CD4-positive, alpha-beta T cell treated with Interleukin-1 beta for 1 hour (primary cell): ENCODE measurements around the gene TMSB10.
"Not testable (repeated sequence)": the region's sequence is repeated elsewhere in the genome, so short reads cannot be mapped to it uniquely, and the experiment has no call there.

Experiments used
- DNase-seq, 2 donors: peaks; one replicate each; pipeline ENCODE4 v3.0.0-alpha.2; 2020 to 2022

TMSB10 gene

DNA sequence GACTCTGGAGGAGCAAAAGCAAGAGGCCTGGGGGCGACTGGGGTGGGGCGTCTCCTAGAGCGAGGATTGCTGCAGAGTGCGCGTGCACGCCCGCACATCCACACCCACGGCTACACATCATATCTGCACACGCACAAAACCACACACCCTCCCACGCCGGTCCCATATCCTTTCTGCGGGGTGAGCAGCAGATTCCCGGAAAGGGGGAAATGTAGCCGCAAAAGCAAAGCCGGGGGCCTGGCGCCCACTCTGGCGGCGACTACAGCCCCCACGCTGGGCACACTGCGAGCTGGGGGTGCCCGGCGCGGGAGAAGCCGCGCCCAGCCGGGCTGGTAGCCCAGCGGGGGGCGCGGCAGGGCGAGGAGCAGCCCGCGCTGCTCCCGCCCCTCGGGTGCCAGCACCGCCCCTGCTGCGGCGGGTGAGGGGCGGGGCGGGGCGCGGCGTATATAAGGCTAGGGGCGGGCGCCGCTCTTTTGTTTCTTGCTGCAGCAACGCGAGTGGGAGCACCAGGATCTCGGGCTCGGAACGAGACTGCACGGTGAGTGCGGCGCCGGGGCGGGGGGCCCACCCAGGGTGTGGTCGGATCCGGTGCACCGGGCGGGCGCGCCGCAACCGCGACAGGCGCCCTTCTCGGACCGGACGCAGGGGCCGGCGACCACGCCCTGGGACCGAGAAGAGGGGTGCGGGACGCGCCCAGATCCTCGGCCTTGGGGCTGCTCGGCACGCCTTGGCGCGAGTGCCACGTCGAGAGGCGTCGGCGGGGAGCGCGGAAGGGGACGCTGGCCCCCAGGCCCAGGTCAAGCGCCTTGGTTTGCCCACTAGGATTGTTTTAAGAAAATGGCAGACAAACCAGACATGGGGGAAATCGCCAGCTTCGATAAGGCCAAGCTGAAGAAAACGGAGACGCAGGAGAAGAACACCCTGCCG lies at the start of gene TMSB10:
TMSB10 (plus strand) TSS at position 476 of the 927 bp plus-strand sequence.
- DNase-seq, result peak; percentile 92

DNA sequence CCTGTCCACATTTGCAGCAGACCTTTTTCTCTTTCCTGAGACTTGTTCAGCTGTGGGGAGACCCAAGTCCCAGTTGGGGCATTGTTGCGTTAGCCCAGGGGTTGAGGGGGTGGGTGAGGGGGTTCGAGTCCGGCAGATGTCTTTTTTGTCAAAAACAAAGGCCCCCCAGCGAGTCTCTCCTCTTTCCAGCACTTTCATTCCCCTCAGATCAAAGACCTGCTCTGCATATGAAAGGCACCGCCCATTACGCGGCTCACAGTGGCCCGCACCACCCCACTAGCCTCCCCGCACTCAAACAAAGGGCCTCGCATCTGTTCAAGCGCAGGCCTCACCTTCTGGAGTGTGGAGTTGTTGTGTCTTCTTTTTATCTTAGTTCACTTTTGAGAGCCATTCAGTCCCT lies 49.7 kb upstream of the TMSB10 start:
- DNase-seq, result peak; percentile 24 to 33

DNA sequence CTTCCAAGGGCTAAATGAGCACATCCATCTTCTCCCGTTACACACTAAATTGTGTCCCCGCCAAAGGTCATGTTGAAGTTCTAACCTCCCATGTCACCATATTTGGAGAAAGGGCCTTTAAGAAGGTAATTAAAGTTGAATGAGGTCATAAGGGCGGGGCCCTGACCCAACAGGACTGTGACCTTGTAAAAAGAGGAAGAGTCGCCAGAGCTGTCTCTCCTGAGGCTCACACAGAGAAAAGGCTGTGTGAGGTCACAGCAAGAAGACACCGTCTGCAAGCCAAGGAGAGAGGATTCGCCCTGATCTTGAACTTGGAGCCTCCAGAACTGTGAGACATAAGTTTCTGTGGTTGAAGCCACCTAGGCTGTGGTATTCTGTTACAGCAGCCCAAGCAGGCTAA lies 48.7 kb upstream of the TMSB10 start:
- peak; percentile 48 to 57 for DNase-seq

DNA sequence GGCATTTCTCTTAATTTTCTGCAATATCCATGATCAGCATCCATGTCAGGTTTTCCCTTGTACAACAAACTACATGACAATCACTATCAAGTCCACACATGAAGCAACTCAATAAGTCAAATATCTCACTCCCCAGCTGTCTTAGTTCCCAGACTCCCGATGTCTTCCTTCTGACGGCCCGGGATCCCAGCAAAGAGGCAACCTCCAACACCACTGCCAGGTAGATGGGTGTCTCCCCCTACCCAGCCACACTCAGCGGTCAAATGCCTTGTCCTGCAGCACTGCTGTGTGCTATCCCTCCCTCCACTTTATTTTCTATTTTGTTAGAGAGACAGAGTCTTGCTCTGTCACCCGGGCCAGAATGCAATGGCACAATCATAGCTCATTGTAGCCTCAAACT lies 47.9 kb upstream of the TMSB10 start:
- DNase-seq, result no peak

DNA sequence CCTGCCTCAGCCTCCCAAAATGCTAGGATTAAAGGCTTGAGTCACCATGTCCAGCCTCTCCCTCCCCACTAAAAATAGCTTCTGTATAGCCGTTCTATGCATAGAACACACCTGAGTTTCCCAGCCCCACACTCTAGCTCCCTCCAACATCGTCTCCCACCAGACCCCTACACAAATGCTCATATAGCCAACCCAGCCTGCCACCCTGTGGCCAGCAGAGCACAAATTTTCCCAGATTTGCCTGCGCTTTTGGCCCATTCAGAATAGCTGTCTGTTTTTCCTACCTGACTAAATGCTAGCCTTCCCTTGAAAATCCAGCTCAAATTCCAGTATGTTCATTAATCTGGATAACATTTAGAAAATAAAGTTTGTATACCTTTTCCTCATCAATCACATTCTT lies 47.3 kb upstream of the TMSB10 start:
- DNase-seq, result no peak

DNA sequence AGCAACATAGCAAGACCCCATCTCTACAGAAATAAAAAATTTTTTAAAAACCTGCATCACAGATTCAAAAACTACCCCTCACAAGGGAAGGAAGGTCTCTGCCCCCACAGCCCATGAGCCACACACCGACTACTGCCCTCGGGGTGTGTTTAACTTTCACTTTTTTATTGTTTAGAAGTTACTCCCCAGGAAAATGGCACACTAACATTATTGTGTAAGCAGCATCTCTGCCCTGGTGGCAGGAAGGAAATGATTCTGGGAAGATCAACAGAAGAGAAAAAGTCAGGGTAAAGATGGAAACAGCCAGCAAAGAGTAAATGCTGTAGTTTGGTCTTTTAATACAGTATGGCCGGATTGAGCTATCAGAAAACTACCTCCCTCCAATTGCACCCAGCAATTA lies 46.5 kb upstream of the TMSB10 start:
- no peak for DNase-seq

DNA sequence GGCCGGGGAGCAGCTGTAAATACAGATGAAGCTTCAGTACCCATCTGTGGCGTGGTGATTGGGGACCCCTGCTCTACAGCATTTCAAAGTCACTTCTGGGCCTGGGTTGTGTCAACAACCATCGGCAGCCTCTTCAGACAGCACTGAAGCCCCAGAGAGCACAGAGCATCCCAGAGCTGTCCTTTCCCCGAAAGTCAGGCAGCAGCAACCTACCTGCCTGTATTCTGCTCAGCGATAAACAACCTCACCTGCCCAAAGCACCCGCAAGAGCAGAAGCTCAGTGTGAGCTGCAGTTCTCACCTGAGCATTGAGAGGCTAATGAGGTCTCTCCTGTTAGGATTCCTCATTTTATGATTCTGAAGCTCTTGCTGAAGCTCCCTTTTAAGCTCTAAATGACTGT lies 43.9 kb upstream of the TMSB10 start:
- no peak for DNase-seq

DNA sequence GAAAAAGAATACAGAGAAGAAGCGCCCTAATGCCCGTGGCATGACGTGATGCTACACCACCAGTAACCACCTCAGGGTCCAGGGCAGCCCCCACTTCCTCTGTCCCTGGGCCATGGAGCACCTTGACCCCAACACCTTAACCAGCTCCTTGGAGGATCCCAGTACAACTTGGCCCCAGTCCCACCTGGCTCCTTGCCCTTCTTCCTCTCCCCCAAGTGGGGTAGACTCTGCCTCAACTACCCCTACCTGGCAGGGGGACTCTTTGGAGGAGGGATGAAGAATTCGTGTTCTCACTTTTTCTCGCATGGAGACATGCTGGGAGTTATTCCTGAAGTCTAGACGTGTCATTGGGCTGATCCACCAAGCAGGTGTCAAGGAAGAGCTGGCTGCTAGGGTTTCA lies 43.5 kb upstream of the TMSB10 start:
- DNase-seq, result no peak

DNA sequence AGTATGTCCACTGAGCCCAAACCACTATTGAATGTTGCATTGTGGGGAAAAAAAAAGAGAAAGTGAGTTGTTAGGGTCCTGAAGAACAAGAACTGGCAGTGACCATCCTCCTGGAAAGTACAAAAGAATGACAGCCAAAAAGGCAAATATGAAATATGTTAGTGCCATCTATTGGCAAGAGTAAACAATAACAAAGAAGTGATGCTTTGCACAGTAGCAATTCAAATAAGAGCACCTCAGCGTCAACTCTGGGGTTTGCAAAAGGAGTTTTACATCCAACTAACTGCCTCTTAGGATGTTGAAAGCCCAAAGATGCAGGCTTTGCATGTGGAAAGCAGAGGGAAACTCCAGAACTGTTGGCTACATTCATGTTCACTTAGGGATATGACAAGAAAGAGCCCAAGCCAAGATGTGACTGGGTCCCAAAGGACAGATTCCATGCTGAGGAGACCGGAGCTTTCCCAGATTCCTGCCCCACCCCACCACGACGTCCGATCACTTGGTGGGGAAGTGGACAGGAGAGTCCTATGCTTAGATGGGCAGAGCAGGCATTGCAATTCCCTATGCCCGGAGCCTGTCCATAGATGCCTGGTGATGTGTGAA lies 40.2 kb upstream of the TMSB10 start:
- DNase-seq, result peak in 1 of 2 donors; percentile 64

DNA sequence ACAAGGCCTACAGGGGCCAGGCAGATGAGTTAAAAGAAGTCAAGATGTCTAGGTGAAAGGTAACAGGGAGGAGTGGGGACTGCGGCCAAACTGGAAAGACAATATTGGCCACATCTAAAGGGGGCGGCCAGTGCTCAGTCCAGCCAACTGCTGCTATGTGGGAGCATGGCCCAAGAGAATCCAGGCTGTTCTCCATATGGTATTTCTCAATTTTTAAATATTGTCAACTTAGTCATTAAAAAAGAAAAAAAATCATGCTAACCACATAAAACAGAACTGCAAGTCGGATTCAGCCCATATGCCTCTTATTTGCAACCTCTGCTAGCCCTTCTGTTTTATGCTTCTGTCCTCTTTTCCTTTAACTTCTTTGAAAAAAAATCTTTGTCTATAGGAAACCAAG lies 39.3 kb upstream of the TMSB10 start:
- no peak for DNase-seq

DNA sequence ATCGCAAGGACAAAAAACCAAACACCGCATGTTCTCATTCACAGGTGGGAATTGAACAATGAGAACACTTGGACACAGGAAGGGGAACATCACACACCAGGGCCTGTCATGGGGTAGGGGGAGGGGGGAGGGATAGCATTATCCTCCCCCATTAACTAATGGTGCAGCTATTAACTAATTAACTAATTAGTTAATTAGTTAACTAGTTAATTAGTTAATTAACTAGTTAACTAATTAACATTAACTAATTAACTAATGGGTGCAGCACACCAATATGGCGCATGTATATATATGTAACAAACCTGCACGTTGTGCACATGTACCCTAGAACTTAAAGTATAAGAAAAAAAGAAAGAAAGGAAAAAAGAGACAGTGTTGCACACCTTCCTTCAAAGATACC lies 37.1 kb upstream of the TMSB10 start:
- not testable (repeated sequence) for DNase-seq

DNA sequence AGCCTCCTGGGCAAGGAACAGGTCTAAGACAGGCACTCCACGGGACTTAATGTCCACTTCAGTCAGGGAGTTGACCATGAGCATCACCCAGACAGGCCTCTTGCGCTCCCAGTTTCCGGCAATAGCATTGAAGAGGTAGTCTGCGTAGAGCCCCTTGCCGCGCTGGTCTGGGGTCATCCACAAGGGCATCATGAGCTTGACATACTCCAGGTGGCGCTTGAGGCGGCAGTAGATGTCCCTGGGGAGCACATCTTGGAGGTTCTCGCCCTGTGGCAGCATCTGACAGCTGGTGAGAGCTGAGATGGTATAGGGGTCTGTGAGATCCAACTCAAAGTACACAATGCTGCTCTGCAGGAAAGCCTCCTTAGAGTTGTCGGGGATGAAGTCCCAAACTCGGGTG lies 35.1 kb upstream of the TMSB10 start:
- peak in 1 of 2 donors; percentile 33 for DNase-seq

DNA sequence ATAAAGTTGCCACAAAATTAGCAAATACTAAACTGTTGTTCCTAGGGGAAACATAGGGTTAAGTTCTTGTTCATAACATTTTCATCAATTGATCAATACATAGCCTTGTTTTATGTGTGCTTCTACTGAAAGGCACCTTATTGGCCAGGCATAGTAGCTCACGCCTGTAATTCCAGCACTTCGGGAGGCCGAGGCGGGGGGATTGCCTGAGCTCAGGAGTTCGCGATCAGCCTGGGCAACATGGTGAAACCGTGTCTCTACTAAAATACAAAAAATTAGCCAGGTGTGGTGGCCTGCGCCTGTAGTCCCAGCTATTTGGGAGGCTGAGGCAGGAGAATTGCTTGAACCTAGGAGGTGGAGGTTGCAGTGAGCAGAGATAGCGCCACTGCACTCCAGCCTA lies 32.8 kb upstream of the TMSB10 start:
- DNase-seq, result not testable (repeated sequence)

DNA sequence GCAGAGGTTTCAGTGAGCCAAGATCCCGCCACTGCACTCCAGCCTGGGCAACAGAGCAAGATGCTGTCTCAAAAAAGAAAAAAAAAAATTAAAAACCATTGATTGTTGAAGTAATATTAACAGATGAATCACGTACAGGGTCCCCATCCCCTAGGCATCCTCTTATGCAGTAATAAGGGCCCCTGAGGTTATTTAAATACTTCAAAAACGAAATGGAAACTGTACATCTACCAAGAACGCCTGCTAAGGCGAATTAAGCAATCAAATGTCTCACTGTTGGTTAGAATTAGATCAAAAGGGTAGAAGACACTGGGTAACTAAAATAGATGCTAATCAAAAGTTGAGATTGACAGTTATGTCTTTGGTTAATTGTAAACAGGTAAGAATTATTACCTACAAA lies 32.1 kb upstream of the TMSB10 start:
- no peak for DNase-seq

DNA sequence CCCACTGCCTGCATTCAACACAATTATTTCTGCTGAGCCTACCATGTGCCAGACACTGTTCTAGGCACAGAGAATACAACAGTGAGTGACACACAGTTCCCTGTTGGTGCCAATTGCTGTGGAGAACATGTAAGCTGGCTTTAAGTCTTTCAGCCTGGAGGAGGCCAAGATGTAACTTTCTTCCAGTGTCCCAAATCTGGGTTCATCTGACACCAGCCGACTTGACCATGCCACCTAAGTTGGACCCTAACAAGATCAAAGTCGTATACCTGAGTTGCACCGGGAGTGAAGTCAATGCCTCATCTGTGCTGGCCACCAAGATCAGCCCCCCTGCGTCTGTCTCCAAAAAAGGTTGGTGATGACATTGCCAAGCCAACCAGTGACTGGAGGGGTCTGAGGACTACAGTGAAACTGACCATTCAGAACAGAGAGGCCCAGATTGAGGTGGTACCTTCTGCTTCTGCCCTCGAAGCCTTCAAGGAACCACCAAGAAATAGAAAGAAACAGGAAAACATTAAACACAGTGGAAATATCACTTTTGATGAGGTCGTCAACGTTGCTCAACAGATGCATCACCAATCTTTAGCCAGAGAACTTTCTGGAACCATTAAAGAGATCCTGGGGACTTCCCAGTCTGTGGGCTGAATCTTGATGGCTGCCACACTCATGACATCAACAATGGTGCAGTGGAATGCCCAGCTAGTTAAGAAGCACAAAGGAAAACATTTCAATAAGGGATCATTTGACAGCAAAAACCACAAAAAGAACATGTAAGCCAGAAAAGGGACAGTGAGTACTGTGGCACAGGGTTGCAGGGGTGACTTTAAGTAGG lies 30.9 kb upstream of the TMSB10 start:
- peak; percentile 19 to 44 for DNase-seq

DNA sequence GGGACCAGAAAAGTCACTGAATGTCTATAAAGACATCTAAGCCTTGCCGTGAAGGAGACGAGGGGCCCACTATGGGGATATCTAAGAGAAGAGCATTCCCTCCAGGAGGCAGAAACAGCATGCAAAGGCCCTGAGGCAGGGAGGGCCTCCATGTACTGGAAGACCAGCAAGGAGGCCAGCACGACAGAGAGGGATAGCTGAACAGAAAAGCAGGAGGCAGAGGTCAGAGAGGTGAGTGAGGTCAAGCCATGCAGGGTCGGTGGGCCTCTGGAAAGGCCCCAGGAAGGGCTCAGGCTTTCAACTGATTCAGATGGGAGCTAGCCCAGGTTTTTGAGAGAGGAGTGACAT lies 30.3 kb upstream of the TMSB10 start:
- DNase-seq, result no peak

DNA sequence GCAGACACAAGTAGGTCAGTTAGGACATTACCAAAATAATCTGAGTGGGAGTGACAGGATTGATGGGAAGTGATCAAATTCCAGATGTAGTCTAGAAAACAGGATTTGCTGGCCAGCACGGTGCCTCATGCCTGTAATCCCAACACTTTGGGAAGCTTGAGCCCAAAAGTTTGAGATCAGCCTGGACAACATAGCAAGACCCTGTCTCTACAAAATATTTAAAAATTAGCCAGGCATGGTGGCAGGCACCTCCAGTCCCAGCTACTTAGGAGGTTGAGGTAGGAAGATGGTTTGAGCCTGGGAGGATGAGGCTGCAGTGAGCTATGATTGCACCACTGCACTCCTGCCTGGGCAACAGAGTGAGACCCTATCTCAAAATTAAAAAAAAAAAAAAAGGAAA lies 29.8 kb upstream of the TMSB10 start:
- DNase-seq, result not testable (repeated sequence)

DNA sequence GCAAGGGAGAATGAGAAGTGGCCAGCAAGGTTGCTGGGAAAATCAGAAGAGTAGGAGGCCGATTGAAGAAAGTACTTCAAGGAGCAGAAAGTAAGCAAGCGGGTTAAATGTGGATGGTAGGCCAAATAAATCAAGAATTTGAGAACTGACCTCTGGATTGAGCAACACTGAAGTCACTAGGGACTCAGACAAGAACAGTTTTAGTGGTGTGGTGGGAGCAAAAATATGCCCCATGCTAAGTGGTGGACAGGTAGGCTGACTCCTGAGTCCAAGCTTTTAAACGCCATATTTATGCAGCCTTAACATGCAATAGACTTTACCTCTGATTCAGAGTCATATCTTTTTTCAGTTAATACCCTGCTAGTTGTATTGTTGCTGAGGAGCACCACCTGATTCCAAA lies 29.1 kb upstream of the TMSB10 start:
- DNase-seq, result no peak

DNA sequence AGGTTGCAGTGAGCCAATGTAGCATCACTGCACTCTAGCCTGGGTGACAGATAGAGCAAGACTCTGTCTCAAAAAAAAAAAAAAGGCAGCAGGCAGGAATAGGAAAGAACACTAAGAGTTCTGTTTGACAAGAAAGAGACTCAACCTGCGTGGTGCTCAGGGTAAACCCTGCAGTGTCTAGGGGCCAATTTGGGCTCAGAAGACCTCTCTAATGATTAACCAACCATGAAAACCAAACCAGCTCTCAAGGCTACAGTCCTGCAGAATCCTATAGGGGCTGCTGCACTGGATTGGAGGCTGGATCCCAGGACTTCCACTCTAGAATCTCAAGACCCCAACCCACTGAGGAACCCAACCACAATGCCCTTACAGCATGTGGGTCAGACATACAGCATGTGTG lies 27.0 kb upstream of the TMSB10 start:
- DNase-seq, result no peak

DNA sequence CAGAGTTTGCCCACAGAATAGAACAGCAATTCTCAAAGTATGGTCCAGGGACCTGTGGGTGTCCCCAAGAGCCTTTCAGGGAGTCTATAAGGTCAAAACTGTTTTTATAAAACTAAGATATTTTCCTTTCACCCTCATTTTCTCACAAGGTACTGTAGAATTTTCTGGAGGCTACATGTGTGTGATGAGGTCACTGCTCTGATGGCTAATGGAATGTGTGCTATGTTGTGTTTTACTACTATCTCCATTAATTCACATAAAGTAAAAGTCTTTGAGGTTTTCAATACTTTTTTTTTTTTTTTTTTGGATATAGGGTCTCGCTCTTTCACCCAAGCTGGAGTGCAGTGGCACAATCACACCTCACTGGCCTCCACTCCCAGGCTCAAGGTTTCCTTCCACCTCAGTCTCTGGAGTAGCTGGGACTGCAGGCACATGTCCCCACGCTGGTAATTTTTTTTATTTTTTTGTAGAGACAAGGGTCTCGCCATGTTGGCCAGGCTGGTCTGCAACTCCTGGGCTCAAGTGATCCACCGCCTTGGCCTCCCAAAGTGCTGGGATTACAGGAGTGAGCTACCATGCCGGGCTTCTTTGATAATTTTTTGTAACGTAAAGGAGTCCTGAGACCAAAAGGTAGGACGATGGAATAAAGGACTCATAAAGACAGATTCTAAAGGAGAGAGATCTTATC lies 26.4 kb upstream of the TMSB10 start:
- DNase-seq, result no peak

DNA sequence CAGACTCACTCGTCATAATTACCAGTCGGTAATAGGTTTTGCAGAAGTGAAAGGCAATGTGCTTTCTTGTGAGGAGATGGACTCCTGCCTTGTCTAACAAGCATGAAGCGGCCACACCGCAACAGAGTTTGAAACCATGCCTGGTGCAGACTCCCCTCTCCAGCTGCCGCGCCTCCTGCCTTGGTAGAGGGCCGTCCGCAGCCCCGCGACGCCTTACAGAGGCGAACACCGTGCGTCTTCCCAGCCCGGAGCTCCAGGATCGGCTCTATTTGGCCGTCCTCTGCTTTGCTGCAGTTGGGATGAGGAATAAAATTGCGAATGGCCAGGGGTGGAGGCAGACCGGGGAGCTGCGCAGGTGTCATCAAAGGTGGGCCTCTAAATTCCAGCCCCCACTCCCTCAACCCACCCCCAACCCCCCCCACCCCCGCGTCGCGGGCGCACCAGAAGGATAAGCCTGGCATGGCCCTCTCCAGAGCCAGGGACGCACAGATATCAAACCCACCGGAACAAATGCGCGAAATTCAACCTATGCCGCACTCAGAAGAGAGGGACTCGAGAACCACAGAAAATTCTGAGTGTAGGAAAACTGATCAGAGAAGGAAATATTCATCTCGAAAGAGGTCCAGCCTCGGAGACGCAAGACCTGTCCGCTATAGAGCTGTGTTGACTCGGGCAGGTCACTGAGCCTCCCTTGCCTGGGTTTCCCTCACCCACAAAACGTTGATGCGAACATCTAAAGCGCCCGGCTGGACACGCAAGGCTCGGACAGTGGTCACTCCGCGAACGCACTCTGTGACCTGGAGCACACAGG lies 25.7 kb upstream of the TMSB10 start:
- DNase-seq, result peak in 1 of 2 donors; percentile 38

DNA sequence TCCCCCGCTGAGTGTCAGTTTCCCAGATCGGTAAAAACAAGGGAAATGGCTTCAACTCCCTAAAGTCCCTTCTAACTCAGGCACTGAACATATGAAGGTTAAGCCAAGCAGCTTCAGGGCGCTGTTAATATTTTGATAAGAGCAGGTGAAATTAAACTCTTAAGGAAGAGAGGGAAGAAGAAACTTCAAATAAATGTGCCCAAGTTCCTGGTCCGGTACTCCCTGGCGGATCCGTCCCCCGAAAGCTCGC lies 25.1 kb upstream of the TMSB10 start:
- no peak for DNase-seq
